ENCODE results near the gene DDAH2.
A peak's percentile ranks its signal among the peaks of the same experiment; 100 is the strongest.

The DDAH2 gene

GRCh38 chr6:31728767-31729514 is at the start of gene DDAH2:
TSS of gene DDAH2 (minus strand) at chr6:31729299. CDS start at chr6:31729161, 138 bp downstream.
- DNase-seq (ENCODE audit: low spot score in 2 of 2) = no peak
- Mint-ChIP-seq H3K4me1 (peaks cover 67% of the 10 kb centered on the region), H3K4me3 (peak within 1 kb of the TSS; percentile 87), H3K27ac (peak within 1 kb of the TSS; percentile 91), H3K36me3 (peaks cover 57% of the 10 kb centered on the region), H3K9me3 (no peaks in the 10 kb centered on the region)
- ATAC-seq = peak; percentile 43

GRCh38 chr6:31778193-31778592 is 49.1 kb upstream of the DDAH2 start:
- ATAC-seq (no peak), DNase-seq (ENCODE audit: low spot score in 2 of 2) (no peak)
- no peaks in the 10 kb centered on the region for H3K9me3 Mint-ChIP-seq
- H3K27ac Mint-ChIP-seq = peak overlapping the region; percentile 91
- H3K4me1 Mint-ChIP-seq = peaks cover 31% of the 10 kb centered on the region
- H3K36me3 Mint-ChIP-seq = peaks cover 48% of the 10 kb centered on the region
- H3K4me3 Mint-ChIP-seq = no peak overlapping the region

- H3K27ac Mint-ChIP-seq = peak overlapping the region; percentile 91
- no peak for DNase-seq (ENCODE audit: low spot score in 2 of 2)
- ATAC-seq = no peak
- peaks cover 36% of the 10 kb centered on the region for H3K4me1 Mint-ChIP-seq
- peaks cover 42% of the 10 kb centered on the region for H3K36me3 Mint-ChIP-seq
- H3K9me3 Mint-ChIP-seq = no peaks in the 10 kb centered on the region
- peak overlapping the region; percentile 68 for H3K4me3 Mint-ChIP-seq
These were observed 48.6 kb upstream of the DDAH2 start for GRCh38 chr6:31777667-31778050.

GRCh38 chr6:31776989-31777666 is 48.0 kb upstream of the DDAH2 start, which contains the start of gene VWA7:
TSS of gene VWA7 (minus strand) at chr6:31777328. CDS start at chr6:31776779, 549 bp downstream.
- Mint-ChIP-seq H3K4me3 (peak within 1 kb of the TSS; percentile 68), H3K27ac (peak within 1 kb of the TSS; percentile 91), H3K4me1 (peaks cover 39% of the 10 kb centered on the region), H3K9me3 (no peaks in the 10 kb centered on the region), H3K36me3 (peaks cover 37% of the 10 kb centered on the region)
- ATAC-seq = peak; percentile 94
- peak; percentile 67 to 82 for DNase-seq (ENCODE audit: low spot score in 2 of 2)

GRCh38 chr6:31776485-31776988 is 47.4 kb upstream of the DDAH2 start:
- no peaks in the 10 kb centered on the region for H3K9me3 Mint-ChIP-seq
- DNase-seq (ENCODE audit: low spot score in 2 of 2) (no peak), ATAC-seq (no peak)
- peak overlapping the region; percentile 68 for H3K4me3 Mint-ChIP-seq
- peaks cover 39% of the 10 kb centered on the region for H3K4me1 Mint-ChIP-seq
- H3K36me3 Mint-ChIP-seq = peaks cover 31% of the 10 kb centered on the region
- peak overlapping the region; percentile 91 for H3K27ac Mint-ChIP-seq

- Mint-ChIP-seq H3K36me3 (peaks cover 29% of the 10 kb centered on the region), H3K27ac (peak overlapping the region; percentile 91), H3K4me1 (peaks cover 39% of the 10 kb centered on the region), H3K9me3 (no peaks in the 10 kb centered on the region), H3K4me3 (peak overlapping the region; percentile 68)
- ATAC-seq (no peak), DNase-seq (ENCODE audit: low spot score in 2 of 2) (no peak)
These were observed 46.8 kb upstream of the DDAH2 start for GRCh38 chr6:31775633-31776484.

GRCh38 chr6:31775184-31775583 is 46.1 kb upstream of the DDAH2 start:
- Mint-ChIP-seq H3K4me3 (no peak overlapping the region), H3K36me3 (peaks cover 28% of the 10 kb centered on the region), H3K27ac (peak overlapping the region; percentile 91), H3K4me1 (peaks cover 39% of the 10 kb centered on the region), H3K9me3 (no peaks in the 10 kb centered on the region)
- DNase-seq (ENCODE audit: low spot score in 2 of 2) (no peak), ATAC-seq (no peak)

- H3K36me3 Mint-ChIP-seq = peaks cover 3% of the 10 kb centered on the region
- DNase-seq (ENCODE audit: low spot score in 2 of 2) = no peak
- H3K27ac Mint-ChIP-seq = no peak overlapping the region
- peak overlapping the region; percentile 37 for H3K4me3 Mint-ChIP-seq
- no peaks in the 10 kb centered on the region for H3K9me3 Mint-ChIP-seq
- peaks cover 45% of the 10 kb centered on the region for H3K4me1 Mint-ChIP-seq
- ATAC-seq = no peak
These were observed 42.9 kb upstream of the DDAH2 start for GRCh38 chr6:31771992-31772358.

- ATAC-seq (no peak), DNase-seq (ENCODE audit: low spot score in 2 of 2) (no peak)
- H3K36me3 Mint-ChIP-seq = no peaks in the 10 kb centered on the region
- no peaks in the 10 kb centered on the region for H3K9me3 Mint-ChIP-seq
- H3K27ac Mint-ChIP-seq = no peak overlapping the region
- no peak overlapping the region for H3K4me3 Mint-ChIP-seq
- H3K4me1 Mint-ChIP-seq = peaks cover 34% of the 10 kb centered on the region
These were observed 41.8 kb upstream of the DDAH2 start for GRCh38 chr6:31770860-31771259.

GRCh38 chr6:31769684-31770371 is 40.7 kb upstream of the DDAH2 start:
- DNase-seq (ENCODE audit: low spot score in 2 of 2) (peak; percentile 77 to 93), ATAC-seq (peak; percentile 88)
- Mint-ChIP-seq H3K4me3 (no peak overlapping the region), H3K27ac (peak overlapping the region; percentile 33), H3K9me3 (no peaks in the 10 kb centered on the region), H3K4me1 (peaks cover 30% of the 10 kb centered on the region), H3K36me3 (no peaks in the 10 kb centered on the region)

- no peak overlapping the region for H3K4me3 Mint-ChIP-seq
- H3K27ac Mint-ChIP-seq = no peak overlapping the region
- no peaks in the 10 kb centered on the region for H3K36me3 Mint-ChIP-seq
- ATAC-seq (no peak), DNase-seq (ENCODE audit: low spot score in 2 of 2) (no peak)
- no peaks in the 10 kb centered on the region for H3K9me3 Mint-ChIP-seq
- peaks cover 33% of the 10 kb centered on the region for H3K4me1 Mint-ChIP-seq
These were observed 39.5 kb upstream of the DDAH2 start for GRCh38 chr6:31768363-31769257.

GRCh38 chr6:31767096-31767645 is 38.1 kb upstream of the DDAH2 start:
- ATAC-seq = no peak
- Mint-ChIP-seq H3K36me3 (peaks cover 5% of the 10 kb centered on the region), H3K27ac (no peak overlapping the region), H3K4me3 (no peak overlapping the region), H3K4me1 (peaks cover 31% of the 10 kb centered on the region), H3K9me3 (no peaks in the 10 kb centered on the region)
- DNase-seq (ENCODE audit: low spot score in 2 of 2) = no peak

- peak overlapping the region; percentile 78 for H3K27ac Mint-ChIP-seq
- ATAC-seq = no peak
These were observed 37.1 kb upstream of the DDAH2 start for GRCh38 chr6:31765910-31766794.

More at GRCh38 chr6:31765910-31766794, 37.1 kb upstream of the DDAH2 start:
- no peak for DNase-seq (ENCODE audit: low spot score in 2 of 2)
- H3K36me3 Mint-ChIP-seq = peaks cover 13% of the 10 kb centered on the region
- H3K4me1 Mint-ChIP-seq = peaks cover 35% of the 10 kb centered on the region
- H3K9me3 Mint-ChIP-seq = no peaks in the 10 kb centered on the region
- H3K4me3 Mint-ChIP-seq = no peak overlapping the region

Measured in stimulated activated effector memory CD8-positive, alpha-beta T cell treated with anti-CD3 and anti-CD28 coated beads, Interleukin-12 subunit alpha, Interleukin-12 subunit beta, amount 100 ng/mL, for 72 hours (primary cell).